Cardiac muscle cell (in vitro differentiated cells and primary cell): Measurements from ENCODE around the gene NTNG1. TPM values are rescaled to one million over a fixed set of nuclear protein-coding genes. Genes with fewer than 3 reads are reported as not detected.
A peak's percentile ranks its signal among the peaks of the same experiment; 100 is the strongest.

Experiments used
- DNase-seq, 2 donors: peaks; one replicate each; pipeline versions ENCODE4 v3.0.0 to v3.0.0-alpha.2; 2010 to 2017; ENCODE audit warnings: low read depth in 1 of 2, low spot score in 1 of 2
- H3K27ac ChIP-seq: fragments of 200-600 bp; sonication (generic); 2 replicates; pipeline ENCODE4 v1.5.1; 2016
- H3K27me3 ChIP-seq: fragments of 200-600 bp; sonication (generic); 2 replicates; pipeline ENCODE4 v1.6.0; 2016; ENCODE audit warnings: control low read depth
- H3K36me3 ChIP-seq: fragments of 200-600 bp; sonication (generic); 2 replicates; pipeline ENCODE4 v1.5.1; 2016; ENCODE audit warnings: control low read depth
- H3K4me1 ChIP-seq: fragments of 200-600 bp; sonication (generic); 2 replicates; pipeline ENCODE4 v1.8.1; 2017; ENCODE audit warnings: low read depth, mild to moderate bottlenecking, mixed run types
- H3K4me3 ChIP-seq: fragments of 200-600 bp; sonication (generic); 2 replicates; pipeline ENCODE4 v1.5.1; 2016; ENCODE audit warnings: mild to moderate bottlenecking
- H3K9me3 ChIP-seq: fragments of 200-600 bp; sonication (generic); 2 replicates; pipeline ENCODE4 v1.5.1; 2017; ENCODE audit warnings: low read depth, mild to moderate bottlenecking, control low read depth
- polyA plus RNA-seq: library from polyadenylated mRNA; unstranded; fragments of >200 nt; fragmentation: Nextera tagmentation; extraction: Ambion mirVana; gene quantifications from 2 replicates; pipeline ENCODE4 v1.2.1, GENCODE V29; 2016
- total RNA-seq: library from RNA; depleted of rRNA; stranded (reverse); fragments of >200 nt; gene quantifications from 2 replicates; pipeline ENCODE4 v1.2.3, GENCODE V29; 2016
- TF ChIP-seq, protein P1 (sequence below): IDR thresholded peaks from 2 replicates; pipeline ENCODE4 v1.5.1; 2012; ENCODE audit warnings: low read depth, mild to moderate bottlenecking, low read length

The NTNG1 gene
- total and polyA plus RNA-seq, 2 experiments from 2014 or later = 0.12 TPM; not detected in 1

DNA sequence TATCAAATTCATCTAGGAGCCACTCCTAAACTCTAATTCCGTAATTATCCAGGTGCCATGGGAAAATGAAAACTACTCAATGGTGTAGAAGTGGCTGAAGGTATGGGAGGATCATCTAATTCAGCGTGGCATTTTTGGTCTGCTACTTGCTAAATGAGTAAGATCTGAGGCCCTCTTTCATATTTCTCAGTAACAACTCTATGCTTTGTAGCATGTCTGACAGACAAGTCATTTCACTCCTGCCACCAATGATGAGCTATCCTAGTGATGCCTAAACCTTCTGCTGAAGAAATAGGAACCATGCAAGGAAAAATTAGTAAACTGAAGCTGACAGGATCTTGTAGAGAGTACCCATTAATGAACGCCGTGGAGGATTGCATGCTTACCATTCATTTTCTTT is 145.3 kb downstream of the NTNG1 start:
- no peak overlapping the region for H3K27ac ChIP-seq
- TF ChIP-seq, protein P1, sequence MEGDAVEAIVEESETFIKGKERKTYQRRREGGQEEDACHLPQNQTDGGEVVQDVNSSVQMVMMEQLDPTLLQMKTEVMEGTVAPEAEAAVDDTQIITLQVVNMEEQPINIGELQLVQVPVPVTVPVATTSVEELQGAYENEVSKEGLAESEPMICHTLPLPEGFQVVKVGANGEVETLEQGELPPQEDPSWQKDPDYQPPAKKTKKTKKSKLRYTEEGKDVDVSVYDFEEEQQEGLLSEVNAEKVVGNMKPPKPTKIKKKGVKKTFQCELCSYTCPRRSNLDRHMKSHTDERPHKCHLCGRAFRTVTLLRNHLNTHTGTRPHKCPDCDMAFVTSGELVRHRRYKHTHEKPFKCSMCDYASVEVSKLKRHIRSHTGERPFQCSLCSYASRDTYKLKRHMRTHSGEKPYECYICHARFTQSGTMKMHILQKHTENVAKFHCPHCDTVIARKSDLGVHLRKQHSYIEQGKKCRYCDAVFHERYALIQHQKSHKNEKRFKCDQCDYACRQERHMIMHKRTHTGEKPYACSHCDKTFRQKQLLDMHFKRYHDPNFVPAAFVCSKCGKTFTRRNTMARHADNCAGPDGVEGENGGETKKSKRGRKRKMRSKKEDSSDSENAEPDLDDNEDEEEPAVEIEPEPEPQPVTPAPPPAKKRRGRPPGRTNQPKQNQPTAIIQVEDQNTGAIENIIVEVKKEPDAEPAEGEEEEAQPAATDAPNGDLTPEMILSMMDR = no peak
- H3K4me1 ChIP-seq = no peaks in the 10 kb centered on the region
- H3K27me3 ChIP-seq = no peaks in the 10 kb centered on the region
- H3K9me3 ChIP-seq = no peaks in the 10 kb centered on the region
- H3K4me3 ChIP-seq = no peak overlapping the region
- no peak for DNase-seq
- no peaks in the 10 kb centered on the region for H3K36me3 ChIP-seq

DNA sequence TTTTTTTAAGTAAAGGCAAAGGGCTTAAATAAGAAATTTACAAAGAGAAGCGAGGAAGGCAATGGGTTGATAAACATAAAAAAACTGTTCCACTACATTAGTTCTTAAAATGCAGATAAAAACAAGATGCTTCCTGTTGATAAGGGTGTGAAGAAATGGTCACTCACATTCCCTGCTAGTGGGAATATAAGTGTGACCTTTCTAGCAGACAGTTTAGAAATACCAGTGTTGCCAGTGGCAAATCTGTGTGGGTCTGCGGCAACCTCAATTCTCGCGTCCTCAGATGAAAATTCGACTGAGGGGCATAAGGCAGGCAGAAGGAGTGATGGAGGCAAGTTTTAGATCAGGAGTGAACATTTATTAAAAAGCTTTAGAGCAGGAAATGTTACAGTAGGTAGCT is 151.1 kb downstream of the NTNG1 start:
- Histone ChIP-seq H3K36me3 (no peaks in the 10 kb centered on the region), H3K27ac (no peak overlapping the region), H3K9me3 (no peaks in the 10 kb centered on the region), H3K27me3 (no peaks in the 10 kb centered on the region), H3K4me1 (no peaks in the 10 kb centered on the region), H3K4me3 (no peak overlapping the region)
- no peak for DNase-seq
- TF ChIP-seq, protein P1 = no peak

DNA sequence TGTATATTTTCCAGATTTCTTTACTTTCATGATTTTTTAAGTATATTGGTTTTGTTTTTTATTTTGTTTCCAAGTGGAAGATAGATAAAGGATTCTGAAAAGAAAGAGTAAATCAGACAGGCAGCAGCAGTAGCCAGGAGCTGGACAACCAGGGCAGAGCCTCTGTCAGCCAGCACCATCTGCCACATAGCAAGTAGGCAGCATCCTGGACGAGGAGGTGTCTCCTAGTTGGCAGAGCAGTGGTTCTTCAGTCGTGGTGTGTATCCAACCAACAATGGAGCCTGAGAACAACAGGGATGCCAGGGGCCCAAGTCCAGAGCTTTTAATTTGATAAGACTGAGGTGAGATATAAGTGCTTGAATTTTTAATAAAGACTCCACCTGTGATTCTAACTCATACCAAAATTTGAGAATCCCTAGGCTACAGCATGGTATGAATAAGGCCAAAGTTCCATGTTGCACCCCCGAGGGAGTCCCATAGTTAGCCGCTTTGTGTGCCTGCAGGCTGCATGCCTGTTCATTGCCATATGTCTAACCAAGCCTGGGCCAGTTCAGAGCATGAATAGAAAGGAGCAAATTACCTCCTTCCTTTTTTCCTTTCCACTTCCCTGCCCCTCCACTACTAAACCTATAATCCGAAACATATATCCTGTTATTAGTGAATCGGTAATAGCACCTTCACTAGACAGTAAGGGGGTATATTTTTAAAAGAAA is 153.2 kb downstream of the NTNG1 start:
- no peaks in the 10 kb centered on the region for H3K36me3 ChIP-seq
- no peak overlapping the region for H3K27ac ChIP-seq
- H3K9me3 ChIP-seq = no peaks in the 10 kb centered on the region
- no peak for DNase-seq
- TF ChIP-seq, protein P1 = no peak
- no peak overlapping the region for H3K4me3 ChIP-seq
- peaks cover 4% of the 10 kb centered on the region for H3K27me3 ChIP-seq
- H3K4me1 ChIP-seq = no peaks in the 10 kb centered on the region

DNA sequence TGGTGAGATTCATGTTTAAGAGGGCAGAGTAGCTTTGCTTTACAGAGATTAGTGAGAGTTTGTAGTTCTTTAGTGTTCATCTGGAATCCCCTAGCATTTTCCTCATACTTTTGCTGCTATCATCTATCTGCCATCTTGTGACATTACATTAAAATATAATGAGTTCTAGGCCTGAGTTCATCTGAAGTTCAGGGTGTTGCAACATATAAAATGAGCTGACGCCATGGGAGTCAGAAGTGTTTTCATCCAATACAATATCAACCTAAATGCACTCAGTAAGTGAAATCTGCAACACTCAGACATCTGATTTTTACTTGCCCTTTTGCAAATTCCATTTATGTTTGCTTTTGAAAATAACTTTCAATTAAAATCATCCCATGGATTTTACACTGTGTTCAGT is 153.8 kb downstream of the NTNG1 start:
- Histone ChIP-seq H3K4me1 (no peaks in the 10 kb centered on the region), H3K27ac (no peak overlapping the region), H3K4me3 (no peak overlapping the region), H3K27me3 (peaks cover 4% of the 10 kb centered on the region), H3K9me3 (no peaks in the 10 kb centered on the region), H3K36me3 (no peaks in the 10 kb centered on the region)
- TF ChIP-seq, protein P1 = no peak
- peak in 1 of 2 donors; percentile 11 for DNase-seq

DNA sequence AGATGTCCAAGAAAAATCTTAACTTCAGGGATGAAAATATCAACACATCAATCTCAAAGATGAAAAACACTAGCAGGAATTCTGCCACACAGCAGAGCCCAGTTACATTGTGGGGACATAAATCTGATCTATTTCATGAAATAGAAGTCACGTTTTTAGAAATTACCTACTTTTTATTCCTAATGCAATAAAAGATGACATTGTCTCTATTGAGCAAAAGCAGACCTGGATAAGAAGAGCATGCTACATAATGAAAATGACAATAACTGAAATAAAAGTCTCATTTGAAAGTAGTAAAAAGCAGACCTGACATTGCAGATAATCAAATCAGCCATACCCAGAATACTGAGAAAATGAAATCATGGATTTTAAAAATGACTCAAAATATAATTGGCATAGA is 156.8 kb downstream of the NTNG1 start:
- H3K36me3 ChIP-seq = no peaks in the 10 kb centered on the region
- no peaks in the 10 kb centered on the region for H3K4me1 ChIP-seq
- TF ChIP-seq, protein P1 = no peak

DNA sequence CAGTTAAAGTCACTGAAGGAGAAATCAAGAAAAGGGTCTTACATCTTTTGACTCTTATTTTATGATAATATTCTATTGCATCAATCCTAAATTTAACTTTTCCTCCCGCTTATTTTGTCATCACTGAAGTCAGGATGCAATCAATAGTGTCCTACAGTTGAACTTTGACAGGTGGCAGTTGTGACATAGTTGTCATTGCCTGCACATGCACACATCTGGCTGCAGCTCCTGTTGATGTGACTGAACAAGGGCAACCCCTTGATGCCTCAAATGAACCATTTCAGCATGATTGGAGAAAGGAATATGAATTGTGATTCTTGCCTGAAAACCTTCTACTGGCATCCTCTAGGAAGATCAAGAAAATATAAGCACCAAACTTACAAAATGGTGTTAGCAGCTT is 157.7 kb downstream of the NTNG1 start:
- Histone ChIP-seq H3K27ac (no peak overlapping the region), H3K4me1 (no peaks in the 10 kb centered on the region), H3K9me3 (no peaks in the 10 kb centered on the region), H3K27me3 (peaks cover 4% of the 10 kb centered on the region), H3K36me3 (no peaks in the 10 kb centered on the region), H3K4me3 (no peak overlapping the region)
- DNase-seq = no peak
- TF ChIP-seq, protein P1 = no peak

More for the DNA sequence above, 156.8 kb downstream of the NTNG1 start:
- H3K9me3 ChIP-seq = no peaks in the 10 kb centered on the region
- H3K27ac ChIP-seq = no peak overlapping the region
- DNase-seq = no peak
- H3K4me3 ChIP-seq = no peak overlapping the region
- H3K27me3 ChIP-seq = peaks cover 4% of the 10 kb centered on the region
